Measurements from ENCODE around the gene STK4. TPM values are rescaled to one million over a fixed set of nuclear protein-coding genes. Genes with fewer than 3 reads are reported as not detected.

STK4 gene
- total and polyA plus RNA-seq, 12 donors = 7.1 to 39.3 (median 28.0) TPM

- Histone ChIP-seq H3K36me3 (replicated peaks in 1 of 2) (no peaks in the 10 kb centered on the region), H3K27ac (no peak overlapping the region), H3K4me1 (replicated peaks in 1 of 2) (peaks cover 7 to 17% of the 10 kb centered on the region in 2 donors), H3K27me3 (no peaks in the 10 kb centered on the region), H3K9me3 (replicated peaks in 1 of 3) (no peaks in the 10 kb centered on the region), H3K4me3 (no peak overlapping the region)
- intact Hi-C loops (cut with DNase I) = no loop called here
- 72 to 83% (median 76%) methylated on average over 5 of the region's 5 CpGs for WGBS, 4 donors
- no peak for TF ChIP-seq CTCF (IDR thresholded peaks at IDR 0.05)
- TF ChIP-seq POLR2A (IDR thresholded peaks at IDR 0.05) = no peak
- no peak for DNase-seq
Measured at GRCh38 chr20:45049904-45050471, 83.7 kb downstream of the STK4 start.

- Histone ChIP-seq H3K27me3 (no peaks in the 10 kb centered on the region), H3K27ac (no peak overlapping the region), H3K9me3 (replicated peaks in 1 of 3) (no peaks in the 10 kb centered on the region), H3K4me3 (no peak overlapping the region), H3K36me3 (replicated peaks in 1 of 2) (no peaks in the 10 kb centered on the region), H3K4me1 (replicated peaks in 1 of 2) (peaks cover 7 to 17% of the 10 kb centered on the region in 2 donors)
- WGBS, 4 donors = 87 to 90% (median 88%) methylated on average over 3 of the region's 3 CpGs
- TF ChIP-seq POLR2A (IDR thresholded peaks at IDR 0.05) (no peak), CTCF (IDR thresholded peaks at IDR 0.05) (no peak)
- DNase-seq = no peak
- intact Hi-C loops (cut with DNase I) = no loop called here
Measured at GRCh38 chr20:45051204-45052060, 85.1 kb downstream of the STK4 start.

GRCh38 chr20:45052698-45053429, 86.6 kb downstream of the STK4 start:
- Histone ChIP-seq H3K4me3 (no peak overlapping the region), H3K9me3 (replicated peaks in 1 of 3) (no peaks in the 10 kb centered on the region), H3K4me1 (replicated peaks in 1 of 2) (peaks cover 7 to 17% of the 10 kb centered on the region in 2 donors), H3K36me3 (replicated peaks in 1 of 2) (no peaks in the 10 kb centered on the region), H3K27ac (peak overlapping the region in 1 of 5 donors; percentile 0), H3K27me3 (no peaks in the 10 kb centered on the region)
- TF ChIP-seq CTCF (IDR thresholded peaks at IDR 0.05) (no peak), POLR2A (IDR thresholded peaks at IDR 0.05) (no peak)
- WGBS, 4 donors = 58 to 70% (median 62%) methylated on average over 7 of the region's 7 CpGs
- intact Hi-C loops (cut with DNase I) = no loop called here
- peak in 2 of 7 donors; percentile 19 to 34 for DNase-seq

Data from adrenal gland (tissue), 12 donors.